Measurements from ENCODE around the gene COA1.

Gene COA1

DNA sequence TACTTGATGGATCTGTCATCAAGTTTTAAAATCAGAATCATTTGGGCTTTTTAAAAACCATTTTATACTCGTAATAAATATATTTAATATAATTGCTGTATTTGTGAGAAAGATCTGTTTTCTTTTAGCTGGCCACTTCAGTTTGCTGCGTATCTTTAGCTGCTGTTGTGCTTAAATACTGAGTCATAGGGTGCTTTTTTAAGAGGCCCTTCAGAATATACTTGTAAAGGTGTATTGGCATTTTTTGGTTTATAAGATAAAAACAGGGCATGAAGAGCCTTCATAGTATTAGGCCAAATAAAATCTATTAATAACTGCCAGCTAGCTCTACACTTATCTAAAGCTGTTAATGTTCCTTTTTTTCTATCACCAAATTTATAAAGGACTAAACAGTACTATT lies 102.6 kb downstream of the COA1 start:
- no peak for TF ChIP-seq CTCF (conservative IDR thresholded peaks at IDR 0.05; ENCODE audit: low read depth, low read length)
- DNase-seq (ENCODE audit: low read depth) = no peak

GRCh38 chr7:43625980-43626379 lies 103.3 kb downstream of the COA1 start:
- TF ChIP-seq CTCF (conservative IDR thresholded peaks at IDR 0.05; ENCODE audit: low read depth, low read length) = no peak
- DNase-seq (ENCODE audit: low read depth) = no peak

More for the DNA sequence above, 102.6 kb downstream of the COA1 start:
- no peak overlapping the region for H3K4me3 ChIP-seq (ENCODE audit: low read length)

GRCh38 chr7:43625453-43625852 lies 103.9 kb downstream of the COA1 start:
- TF ChIP-seq CTCF (conservative IDR thresholded peaks at IDR 0.05; ENCODE audit: low read depth, low read length) = no peak
- DNase-seq (ENCODE audit: low read depth) = no peak
- no peak overlapping the region for H3K4me3 ChIP-seq (ENCODE audit: low read length)

More at GRCh38 chr7:43625980-43626379, 103.3 kb downstream of the COA1 start:
- no peak overlapping the region for H3K4me3 ChIP-seq (ENCODE audit: low read length)

DNA sequence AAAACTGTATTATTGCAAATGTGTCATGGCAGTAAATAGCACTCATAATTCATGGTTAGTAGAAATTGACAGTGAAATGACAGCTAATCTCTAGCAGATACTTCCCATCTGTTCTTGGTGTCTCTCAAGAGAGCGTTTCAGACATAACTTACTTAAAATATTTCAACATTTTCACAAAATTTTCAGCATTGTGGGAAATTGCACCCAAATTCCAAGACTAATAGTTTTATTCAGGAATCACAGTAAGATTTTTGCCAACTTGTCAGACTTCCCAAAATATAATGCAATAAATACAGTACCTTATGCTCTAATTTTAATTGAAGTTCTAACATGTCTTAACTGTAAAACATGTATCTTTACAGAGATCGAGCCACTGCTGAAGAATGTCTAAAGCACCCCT lies 105.2 kb downstream of the COA1 start:
- H3K4me3 ChIP-seq (ENCODE audit: low read length) = no peak overlapping the region
- no peak for TF ChIP-seq CTCF (conservative IDR thresholded peaks at IDR 0.05; ENCODE audit: low read depth, low read length)
- no peak for DNase-seq (ENCODE audit: low read depth)

DNA sequence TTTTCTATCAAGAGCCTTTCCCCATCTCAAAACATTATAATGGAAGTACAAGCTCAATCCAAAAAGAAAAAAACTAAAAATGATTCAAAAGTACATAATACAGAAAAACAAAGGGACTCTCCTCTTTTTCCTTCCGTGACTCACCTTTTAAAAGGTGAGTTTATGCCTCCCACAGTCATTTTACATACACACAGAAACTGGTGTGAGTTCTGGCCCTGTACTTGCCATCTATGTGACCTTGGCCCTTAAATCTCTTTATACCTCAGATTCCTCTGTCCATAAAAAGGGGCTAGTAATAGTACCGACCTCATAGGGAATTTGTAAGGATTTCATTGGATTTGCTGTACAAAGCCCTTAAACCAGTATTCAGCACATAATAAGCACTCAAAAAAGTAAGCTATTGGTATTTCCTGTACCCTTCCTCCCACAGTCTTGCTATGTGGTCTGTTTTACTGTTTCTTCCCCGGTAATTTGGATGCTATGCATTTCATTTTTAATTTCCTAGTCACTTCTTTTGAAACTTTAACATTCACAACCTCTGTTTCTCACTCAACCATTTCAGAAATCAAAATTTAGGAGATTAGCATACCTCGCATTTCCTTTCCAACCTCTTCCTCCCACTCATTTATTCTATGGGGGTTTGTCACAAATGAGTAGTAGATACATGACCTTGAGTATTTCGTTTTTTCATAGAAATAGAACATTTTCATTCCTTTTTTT lies 107.4 kb downstream of the COA1 start:
- no peak for TF ChIP-seq CTCF (conservative IDR thresholded peaks at IDR 0.05; ENCODE audit: low read depth, low read length)
- no peak overlapping the region for H3K4me3 ChIP-seq (ENCODE audit: low read length)
- no peak for DNase-seq (ENCODE audit: low read depth)

- DNase-seq (ENCODE audit: low read depth) = no peak
- no peak overlapping the region for H3K4me3 ChIP-seq (ENCODE audit: low read length)
- TF ChIP-seq CTCF (conservative IDR thresholded peaks at IDR 0.05; ENCODE audit: low read depth, low read length) = no peak
These were observed 109.9 kb downstream of the COA1 start for GRCh38 chr7:43619213-43620012.

All from retinal pigment epithelial cell (primary cell).